Measurements from ENCODE around the gene RAB11FIP3.

GRCh38 chr16:466651-467050 lies 41.2 kb downstream of the RAB11FIP3 start:
- TF ChIP-seq, protein P1, sequence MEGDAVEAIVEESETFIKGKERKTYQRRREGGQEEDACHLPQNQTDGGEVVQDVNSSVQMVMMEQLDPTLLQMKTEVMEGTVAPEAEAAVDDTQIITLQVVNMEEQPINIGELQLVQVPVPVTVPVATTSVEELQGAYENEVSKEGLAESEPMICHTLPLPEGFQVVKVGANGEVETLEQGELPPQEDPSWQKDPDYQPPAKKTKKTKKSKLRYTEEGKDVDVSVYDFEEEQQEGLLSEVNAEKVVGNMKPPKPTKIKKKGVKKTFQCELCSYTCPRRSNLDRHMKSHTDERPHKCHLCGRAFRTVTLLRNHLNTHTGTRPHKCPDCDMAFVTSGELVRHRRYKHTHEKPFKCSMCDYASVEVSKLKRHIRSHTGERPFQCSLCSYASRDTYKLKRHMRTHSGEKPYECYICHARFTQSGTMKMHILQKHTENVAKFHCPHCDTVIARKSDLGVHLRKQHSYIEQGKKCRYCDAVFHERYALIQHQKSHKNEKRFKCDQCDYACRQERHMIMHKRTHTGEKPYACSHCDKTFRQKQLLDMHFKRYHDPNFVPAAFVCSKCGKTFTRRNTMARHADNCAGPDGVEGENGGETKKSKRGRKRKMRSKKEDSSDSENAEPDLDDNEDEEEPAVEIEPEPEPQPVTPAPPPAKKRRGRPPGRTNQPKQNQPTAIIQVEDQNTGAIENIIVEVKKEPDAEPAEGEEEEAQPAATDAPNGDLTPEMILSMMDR (IDR thresholded peaks at IDR 0.05; ENCODE audit: low read length): no peak
- no peak for TF ChIP-seq EZH2phosphoT487 (IDR thresholded peaks at IDR 0.05; ENCODE audit: low read length)
- TF ChIP-seq EZH2 (optimal IDR thresholded peaks at IDR 0.05; ENCODE audit: low read depth, low read length): no peak
